ENCODE measurements around the gene TMEM125. TPM values are rescaled to one million over a fixed set of nuclear protein-coding genes. Genes with fewer than 3 reads are reported as not detected.

TMEM125 gene
- polyA plus RNA-seq, 3 donors: not detected

- peaks cover 0 to 2% of the 10 kb centered on the region in 2 donors for H3K4me1 ChIP-seq (ENCODE audit: control insufficient read depth in 1 of 2, insufficient read depth in 2 of 2, low read length in 2 of 2)
- no peaks in the 10 kb centered on the region for H4K20me1 ChIP-seq (ENCODE audit: insufficient read depth, low read length)
- H3K4me3 ChIP-seq (replicated peaks in 1 of 3; ENCODE audit: low read depth in 2 of 3, low read length in 3 of 3): no peak overlapping the region
- H3K4me2 ChIP-seq (replicated peaks; ENCODE audit: extremely low read depth, low read length, poor library complexity, severe bottlenecking): no peak overlapping the region
- H3K79me2 ChIP-seq (ENCODE audit: insufficient read depth, low read length): no peaks in the 10 kb centered on the region
- WGBS (ENCODE audit: insufficient coverage): no CpG with 5 or more reads among the region's 5 CpGs
- H3K9ac ChIP-seq (ENCODE audit: insufficient read depth, low read length, poor library complexity, severe bottlenecking): no peak overlapping the region
- H3K4me1 Mint-ChIP-seq: peaks cover 7% of the 10 kb centered on the region
- H3K27ac Mint-ChIP-seq: no peak overlapping the region
- no peaks in the 10 kb centered on the region for H3K36me3 Mint-ChIP-seq
- no peak for DNase-seq
- peaks cover 0 to 4% (median 2%) of the 10 kb centered on the region in 3 donors for H3K27me3 Mint-ChIP-seq (ENCODE audit: low read depth in 3 of 3)
- H2AFZ ChIP-seq (ENCODE audit: insufficient read depth, low read depth, low read length, poor library complexity, severe bottlenecking): no peak overlapping the region
- H3K4me3 Mint-ChIP-seq: no peak overlapping the region
- no peaks in the 10 kb centered on the region for H3K36me3 ChIP-seq (replicated peaks in 1 of 2; ENCODE audit: control insufficient read depth in 1 of 2, insufficient read depth in 2 of 2, low read length in 2 of 2)
- H3K27me3 ChIP-seq (ENCODE audit: control insufficient read depth in 2 of 2, insufficient read depth in 2 of 2, low read length in 2 of 2): no peaks in the 10 kb centered on the region
- no peaks in the 10 kb centered on the region for H3K9me3 ChIP-seq (replicated peaks in 1 of 2; ENCODE audit: control insufficient read depth in 1 of 2, insufficient read depth in 1 of 2, low read length in 2 of 2)
- TF ChIP-seq, protein P1, sequence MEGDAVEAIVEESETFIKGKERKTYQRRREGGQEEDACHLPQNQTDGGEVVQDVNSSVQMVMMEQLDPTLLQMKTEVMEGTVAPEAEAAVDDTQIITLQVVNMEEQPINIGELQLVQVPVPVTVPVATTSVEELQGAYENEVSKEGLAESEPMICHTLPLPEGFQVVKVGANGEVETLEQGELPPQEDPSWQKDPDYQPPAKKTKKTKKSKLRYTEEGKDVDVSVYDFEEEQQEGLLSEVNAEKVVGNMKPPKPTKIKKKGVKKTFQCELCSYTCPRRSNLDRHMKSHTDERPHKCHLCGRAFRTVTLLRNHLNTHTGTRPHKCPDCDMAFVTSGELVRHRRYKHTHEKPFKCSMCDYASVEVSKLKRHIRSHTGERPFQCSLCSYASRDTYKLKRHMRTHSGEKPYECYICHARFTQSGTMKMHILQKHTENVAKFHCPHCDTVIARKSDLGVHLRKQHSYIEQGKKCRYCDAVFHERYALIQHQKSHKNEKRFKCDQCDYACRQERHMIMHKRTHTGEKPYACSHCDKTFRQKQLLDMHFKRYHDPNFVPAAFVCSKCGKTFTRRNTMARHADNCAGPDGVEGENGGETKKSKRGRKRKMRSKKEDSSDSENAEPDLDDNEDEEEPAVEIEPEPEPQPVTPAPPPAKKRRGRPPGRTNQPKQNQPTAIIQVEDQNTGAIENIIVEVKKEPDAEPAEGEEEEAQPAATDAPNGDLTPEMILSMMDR (IDR thresholded peaks at IDR 0.05): no peak
- no peaks in the 10 kb centered on the region for H3K9me3 Mint-ChIP-seq
- no peak overlapping the region for H3K27ac ChIP-seq (ENCODE audit: low read depth in 1 of 2, low read length in 2 of 2)
- intact Hi-C loops (cut with micrococcal nuclease): no loop called here
These were observed 49.5 kb downstream of the TMEM125 start for GRCh38 chr1:43319288-43319687.

GRCh38 chr1:43319766-43320165 lies 50.0 kb downstream of the TMEM125 start:
- H3K4me1 Mint-ChIP-seq: peaks cover 10% of the 10 kb centered on the region
- Histone ChIP-seq H3K36me3 (replicated peaks in 1 of 2; ENCODE audit: control insufficient read depth in 1 of 2, insufficient read depth in 2 of 2, low read length in 2 of 2) (no peaks in the 10 kb centered on the region), H3K4me2 (replicated peaks; ENCODE audit: extremely low read depth, low read length, poor library complexity, severe bottlenecking) (no peak overlapping the region), H3K4me3 (replicated peaks in 1 of 3; ENCODE audit: low read depth in 2 of 3, low read length in 3 of 3) (no peak overlapping the region), H3K9ac (ENCODE audit: insufficient read depth, low read length, poor library complexity, severe bottlenecking) (no peak overlapping the region), H3K9me3 (replicated peaks in 1 of 2; ENCODE audit: control insufficient read depth in 1 of 2, insufficient read depth in 1 of 2, low read length in 2 of 2) (no peaks in the 10 kb centered on the region), H3K27me3 (ENCODE audit: control insufficient read depth in 2 of 2, insufficient read depth in 2 of 2, low read length in 2 of 2) (no peaks in the 10 kb centered on the region), H3K27ac (ENCODE audit: low read depth in 1 of 2, low read length in 2 of 2) (no peak overlapping the region), H3K4me1 (ENCODE audit: control insufficient read depth in 1 of 2, insufficient read depth in 2 of 2, low read length in 2 of 2) (peaks cover 0 to 2% of the 10 kb centered on the region in 2 donors), H3K79me2 (ENCODE audit: insufficient read depth, low read length) (no peaks in the 10 kb centered on the region), H2AFZ (ENCODE audit: insufficient read depth, low read depth, low read length, poor library complexity, severe bottlenecking) (no peak overlapping the region), H4K20me1 (ENCODE audit: insufficient read depth, low read length) (no peaks in the 10 kb centered on the region)
- H3K27me3 Mint-ChIP-seq (ENCODE audit: low read depth in 3 of 3): peaks cover 0 to 4% (median 4%) of the 10 kb centered on the region in 3 donors
- DNase-seq: no peak
- TF ChIP-seq, protein P1 (IDR thresholded peaks at IDR 0.05): no peak
- H3K9me3 Mint-ChIP-seq: peaks cover 0 to 2% (median 2%) of the 10 kb centered on the region in 7 donors
- WGBS (ENCODE audit: insufficient coverage): no CpG with 5 or more reads among the region's 3 CpGs
- peak overlapping the region in 1 of 7 donors; percentile 19 for H3K27ac Mint-ChIP-seq
- intact Hi-C loops (cut with micrococcal nuclease): no loop called here
- H3K4me3 Mint-ChIP-seq: no peak overlapping the region
- H3K36me3 Mint-ChIP-seq: no peaks in the 10 kb centered on the region

All from CD14-positive monocyte (primary cell).